ENCODE data around the gene SNED1.

Gene SNED1

GRCh38 chr2:241017228-241017940, 19.0 kb downstream of the SNED1 start:
- H3K9ac ChIP-seq (ENCODE audit: low read length), result no peak overlapping the region
- H3K4me3 ChIP-seq (ENCODE audit: low read length), result no peak overlapping the region
- H3K9me3 ChIP-seq (ENCODE audit: control insufficient read depth, low read depth, low read length), result no peaks in the 10 kb centered on the region
- H3K27me3 ChIP-seq (ENCODE audit: control insufficient read depth, insufficient read depth, low read length), result no peaks in the 10 kb centered on the region
- no peaks in the 10 kb centered on the region for H3K4me1 ChIP-seq (ENCODE audit: control insufficient read depth, low read depth, low read length)
- no peaks in the 10 kb centered on the region for H3K36me3 ChIP-seq (ENCODE audit: control insufficient read depth, low read depth, low read length)
- H3K27ac ChIP-seq (ENCODE audit: low read length), result no peak overlapping the region

DNA sequence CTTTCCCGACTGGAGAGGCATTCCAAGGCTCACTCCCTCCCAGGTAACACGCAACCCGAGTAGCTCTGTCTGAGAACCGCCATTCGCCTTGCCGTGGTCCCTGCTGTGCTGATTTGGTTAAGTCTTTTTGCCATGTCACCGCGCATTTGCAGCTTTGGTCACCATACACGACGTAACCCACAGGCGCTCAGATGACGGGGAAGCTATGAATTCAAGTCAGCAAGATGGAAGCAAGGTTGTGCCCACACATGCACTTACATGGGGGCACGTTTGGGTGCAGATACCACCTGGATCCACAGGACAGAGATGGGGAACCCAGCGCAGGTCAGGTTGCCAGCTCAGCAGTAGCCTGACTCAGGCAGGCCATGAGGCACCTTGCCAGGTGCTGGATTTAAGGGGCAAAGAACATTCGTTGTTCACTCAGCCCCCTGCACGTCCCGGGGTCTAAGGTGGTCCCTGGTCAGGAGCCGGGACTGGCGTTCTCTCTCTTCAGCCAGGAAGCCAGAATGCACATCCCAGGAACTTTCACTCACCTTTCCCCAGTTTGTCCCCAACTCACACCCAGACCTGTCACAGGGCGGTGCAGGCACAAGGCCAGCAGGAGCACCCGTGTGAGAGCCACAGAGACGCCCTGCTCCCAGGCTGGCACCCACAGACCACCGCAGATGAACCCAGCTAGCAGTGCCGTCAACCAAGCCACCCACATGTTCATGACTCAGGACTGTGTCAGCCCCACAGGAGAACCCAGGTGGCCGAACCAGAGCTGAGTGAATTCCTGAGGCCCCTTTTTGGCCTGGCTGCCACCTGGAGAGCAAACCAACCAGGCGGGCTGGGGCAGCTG, 19.9 kb downstream of the SNED1 start:
- H3K27ac ChIP-seq (ENCODE audit: low read length), result no peak overlapping the region
- H3K9me3 ChIP-seq (ENCODE audit: control insufficient read depth, low read depth, low read length), result no peaks in the 10 kb centered on the region
- no peak overlapping the region for H3K9ac ChIP-seq (ENCODE audit: low read length)
- no peaks in the 10 kb centered on the region for H3K27me3 ChIP-seq (ENCODE audit: control insufficient read depth, insufficient read depth, low read length)
- no peak overlapping the region for H3K4me3 ChIP-seq (ENCODE audit: low read length)
- H3K4me1 ChIP-seq (ENCODE audit: control insufficient read depth, low read depth, low read length), result no peaks in the 10 kb centered on the region
- no peaks in the 10 kb centered on the region for H3K36me3 ChIP-seq (ENCODE audit: control insufficient read depth, low read depth, low read length)

DNA sequence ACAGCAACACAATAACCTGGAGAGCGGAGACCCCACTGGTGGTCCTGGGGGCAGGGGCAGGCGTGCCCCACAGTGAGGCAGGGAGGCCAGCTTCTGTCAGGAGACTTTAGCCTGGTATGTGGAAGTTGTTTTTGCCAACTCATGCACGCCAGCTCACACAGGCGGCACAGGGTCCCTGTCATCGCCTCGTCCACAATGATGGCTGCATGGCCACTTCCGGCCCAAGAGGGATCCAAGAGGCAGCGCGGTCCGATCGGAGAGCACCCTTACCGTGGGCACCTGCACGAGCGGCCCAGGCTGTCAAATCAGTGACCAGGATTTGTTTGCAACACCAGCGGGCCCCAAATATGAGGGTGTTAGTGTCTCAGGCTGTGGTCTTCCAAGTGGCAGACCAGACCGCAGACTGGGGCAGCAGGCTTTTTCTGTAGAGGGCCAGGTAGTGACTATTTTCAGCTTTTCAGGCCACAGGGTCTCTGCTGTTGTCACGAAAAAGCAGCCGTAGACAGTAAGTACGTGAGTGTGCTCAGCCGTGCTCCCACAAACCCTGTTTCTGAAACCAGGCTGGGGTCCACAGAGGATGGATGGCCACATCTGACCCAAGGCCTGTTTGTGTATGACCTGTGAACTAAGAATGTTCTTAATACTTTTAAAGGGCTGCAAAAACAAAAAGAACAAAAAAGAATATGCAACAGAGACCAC, 21.2 kb downstream of the SNED1 start:
- Histone ChIP-seq H3K36me3 (ENCODE audit: control insufficient read depth, low read depth, low read length) (no peaks in the 10 kb centered on the region), H3K27me3 (ENCODE audit: control insufficient read depth, insufficient read depth, low read length) (no peaks in the 10 kb centered on the region), H3K4me1 (ENCODE audit: control insufficient read depth, low read depth, low read length) (no peaks in the 10 kb centered on the region), H3K4me3 (ENCODE audit: low read length) (no peak overlapping the region), H3K27ac (ENCODE audit: low read length) (no peak overlapping the region), H3K9ac (ENCODE audit: low read length) (no peak overlapping the region), H3K9me3 (ENCODE audit: control insufficient read depth, low read depth, low read length) (no peaks in the 10 kb centered on the region)

GRCh38 chr2:241020201-241020600, 21.8 kb downstream of the SNED1 start:
- Histone ChIP-seq H3K4me1 (ENCODE audit: control insufficient read depth, low read depth, low read length) (no peaks in the 10 kb centered on the region), H3K9ac (ENCODE audit: low read length) (no peak overlapping the region), H3K36me3 (ENCODE audit: control insufficient read depth, low read depth, low read length) (no peaks in the 10 kb centered on the region), H3K4me3 (ENCODE audit: low read length) (no peak overlapping the region), H3K27me3 (ENCODE audit: control insufficient read depth, insufficient read depth, low read length) (no peaks in the 10 kb centered on the region), H3K27ac (ENCODE audit: low read length) (no peak overlapping the region), H3K9me3 (ENCODE audit: control insufficient read depth, low read depth, low read length) (no peaks in the 10 kb centered on the region)

GRCh38 chr2:241020629-241021190, 22.3 kb downstream of the SNED1 start:
- Histone ChIP-seq H3K4me1 (ENCODE audit: control insufficient read depth, low read depth, low read length) (no peaks in the 10 kb centered on the region), H3K36me3 (ENCODE audit: control insufficient read depth, low read depth, low read length) (no peaks in the 10 kb centered on the region), H3K27ac (ENCODE audit: low read length) (no peak overlapping the region), H3K27me3 (ENCODE audit: control insufficient read depth, insufficient read depth, low read length) (no peaks in the 10 kb centered on the region), H3K4me3 (ENCODE audit: low read length) (no peak overlapping the region), H3K9me3 (ENCODE audit: control insufficient read depth, low read depth, low read length) (peaks cover 3% of the 10 kb centered on the region), H3K9ac (ENCODE audit: low read length) (no peak overlapping the region)

GRCh38 chr2:241025639-241026038, 27.2 kb downstream of the SNED1 start:
- no peak overlapping the region for H3K9ac ChIP-seq (ENCODE audit: low read length)
- H3K27me3 ChIP-seq (ENCODE audit: control insufficient read depth, insufficient read depth, low read length), result no peaks in the 10 kb centered on the region
- H3K36me3 ChIP-seq (ENCODE audit: control insufficient read depth, low read depth, low read length), result no peaks in the 10 kb centered on the region
- H3K27ac ChIP-seq (ENCODE audit: low read length), result no peak overlapping the region
- H3K9me3 ChIP-seq (ENCODE audit: control insufficient read depth, low read depth, low read length), result peaks cover 5% of the 10 kb centered on the region
- no peak overlapping the region for H3K4me3 ChIP-seq (ENCODE audit: low read length)
- no peaks in the 10 kb centered on the region for H3K4me1 ChIP-seq (ENCODE audit: control insufficient read depth, low read depth, low read length)

GRCh38 chr2:241029599-241030332, 31.3 kb downstream of the SNED1 start:
- peaks cover 2% of the 10 kb centered on the region for H3K27me3 ChIP-seq (ENCODE audit: control insufficient read depth, insufficient read depth, low read length)
- no peak overlapping the region for H3K27ac ChIP-seq (ENCODE audit: low read length)

DNA sequence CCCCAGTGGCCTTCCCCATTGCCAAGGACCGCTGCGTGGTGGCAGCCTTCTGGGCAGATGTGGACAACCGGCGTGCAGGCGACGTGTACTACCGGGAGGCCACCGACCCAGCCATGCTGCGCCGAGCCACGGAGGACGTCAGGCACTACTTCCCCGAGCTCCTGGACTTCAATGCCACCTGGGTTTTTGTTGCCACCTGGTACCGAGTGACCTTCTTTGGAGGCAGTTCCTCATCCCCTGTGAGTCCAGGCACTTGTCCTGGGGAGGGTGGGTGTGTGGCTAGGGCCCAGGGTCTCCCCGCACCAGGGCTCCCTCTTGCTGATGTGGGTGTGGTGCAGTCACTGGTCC, 31.9 kb downstream of the SNED1 start:
- no peaks in the 10 kb centered on the region for H3K4me1 ChIP-seq (ENCODE audit: control insufficient read depth, low read depth, low read length)
- H3K9me3 ChIP-seq (ENCODE audit: control insufficient read depth, low read depth, low read length), result peaks cover 5% of the 10 kb centered on the region
- no peak overlapping the region for H3K9ac ChIP-seq (ENCODE audit: low read length)
- H3K27ac ChIP-seq (ENCODE audit: low read length), result no peak overlapping the region
- no peaks in the 10 kb centered on the region for H3K36me3 ChIP-seq (ENCODE audit: control insufficient read depth, low read depth, low read length)
- peaks cover 8% of the 10 kb centered on the region for H3K27me3 ChIP-seq (ENCODE audit: control insufficient read depth, insufficient read depth, low read length)
- H3K4me3 ChIP-seq (ENCODE audit: low read length), result no peak overlapping the region

More at GRCh38 chr2:241029599-241030332, 31.3 kb downstream of the SNED1 start:
- Histone ChIP-seq H3K9ac (ENCODE audit: low read length) (no peak overlapping the region), H3K9me3 (ENCODE audit: control insufficient read depth, low read depth, low read length) (peaks cover 5% of the 10 kb centered on the region), H3K36me3 (ENCODE audit: control insufficient read depth, low read depth, low read length) (no peaks in the 10 kb centered on the region), H3K4me3 (ENCODE audit: low read length) (no peak overlapping the region), H3K4me1 (ENCODE audit: control insufficient read depth, low read depth, low read length) (no peaks in the 10 kb centered on the region)

GRCh38 chr2:241030883-241031282, 32.5 kb downstream of the SNED1 start:
- Histone ChIP-seq H3K27ac (ENCODE audit: low read length) (no peak overlapping the region), H3K9me3 (ENCODE audit: control insufficient read depth, low read depth, low read length) (no peaks in the 10 kb centered on the region), H3K9ac (ENCODE audit: low read length) (no peak overlapping the region), H3K36me3 (ENCODE audit: control insufficient read depth, low read depth, low read length) (no peaks in the 10 kb centered on the region), H3K27me3 (ENCODE audit: control insufficient read depth, insufficient read depth, low read length) (peaks cover 9% of the 10 kb centered on the region), H3K4me3 (ENCODE audit: low read length) (no peak overlapping the region), H3K4me1 (ENCODE audit: control insufficient read depth, low read depth, low read length) (no peaks in the 10 kb centered on the region)

- Histone ChIP-seq H3K9me3 (ENCODE audit: control insufficient read depth, low read depth, low read length) (no peaks in the 10 kb centered on the region), H3K9ac (ENCODE audit: low read length) (no peak overlapping the region)
These were observed 33.2 kb downstream of the SNED1 start for GRCh38 chr2:241031436-241032165.

More at GRCh38 chr2:241031436-241032165, 33.2 kb downstream of the SNED1 start:
- H3K4me3 ChIP-seq (ENCODE audit: low read length), result no peak overlapping the region
- H3K36me3 ChIP-seq (ENCODE audit: control insufficient read depth, low read depth, low read length), result no peaks in the 10 kb centered on the region
- peaks cover 15% of the 10 kb centered on the region for H3K27me3 ChIP-seq (ENCODE audit: control insufficient read depth, insufficient read depth, low read length)
- H3K4me1 ChIP-seq (ENCODE audit: control insufficient read depth, low read depth, low read length), result no peaks in the 10 kb centered on the region
- H3K27ac ChIP-seq (ENCODE audit: low read length), result no peak overlapping the region

Data from iPS-18a (cell line).